K562 (cell line): ENCODE results near the gene SLC4A5. TPM values are rescaled to one million over a fixed set of nuclear protein-coding genes. Genes with fewer than 3 reads are reported as not detected.

Experiments
- EGR1 ChIP-seq: fragments of 450-650 bp; conservative IDR thresholded peaks from 2 replicates; pipeline ENCODE4 v1.6.1; 2017; ENCODE audit warnings: mild to moderate bottlenecking
- FUS ChIP-seq: fragments of 200-400 bp; formaldehyde crosslinking; optimal IDR thresholded peaks from 2 replicates; pipeline ENCODE3; 2017; ENCODE audit warnings: low read depth, low read length
- MYNN ChIP-seq, 2 experiments: sonication (generic); formaldehyde crosslinking in 1 of 2; IDR thresholded peaks; 2 replicates each; pipeline versions ENCODE4 v1.5.0 to v1.6.1; 2016 to 2020; ENCODE audit warnings: antibody characterized with exemption in 1 of 2, missing genetic modification reagents in 1 of 2
- PRDM10 ChIP-seq: fragments of 450-650 bp; IDR thresholded peaks from 2 replicates; pipeline ENCODE4 v1.6.1; 2018; ENCODE audit not compliant: partially characterized antibody
- PRPF4 ChIP-seq: fragments of 200-400 bp; formaldehyde crosslinking; IDR thresholded peaks from one replicate; pipeline ENCODE4 v1.6.1; 2017; ENCODE audit warnings: low read length, low read depth, mild to moderate bottlenecking; ENCODE audit not compliant: insufficient read depth, poor library complexity, severe bottlenecking
- RNF219 ChIP-seq: fragments of 250-450 bp; sonication (Bioruptor Pico); IDR thresholded peaks from 2 replicates; pipeline ENCODE4 v1.5.0; 2022; ENCODE audit warnings: mild to moderate bottlenecking
- polyA plus RNA-seq, 8 experiments: library from polyadenylated mRNA; depleted of rRNA in 4 of 8; stranded (reverse) in 5 of 8; unstranded in 3 of 8; fragments of >200 nt; fragmentation: Nextera tagmentation in 2 of 8; fragmentation: Illumina TruSeq in 1 of 8; extraction: Ambion mirVana in 2 of 8; extraction: Trizol in 1 of 8; gene quantifications; 2 replicates each; pipeline versions ENCODE4 v1.2.1 to v1.2.3, GENCODE V29; 2011 to 2014; ENCODE audit warnings: inconsistent platforms in 1 of 8, missing spikeins in 1 of 8
- total RNA-seq, 7 experiments: library from RNA; depleted of rRNA in 6 of 7; stranded (reverse); fragments of >200 nt in 6 of 7; fragmentation: Illumina TruSeq in 2 of 7; extraction: Trizol in 2 of 7; gene quantifications; 2 replicates each; pipeline versions ENCODE4 v1.2.1 to v1.2.3, GENCODE V29; 2011 to 2021; ENCODE audit warnings: low replicate concordance in 1 of 7

The SLC4A5 gene
- total and polyA plus RNA-seq, 9 of the 15 experiments (the other 6 are each of a cell fraction or from before 2014, with no cell fraction given) = 0.03 to 0.77 (median 0.14) TPM; not detected in 1

GRCh38 chr2:74222300-74222650 lies 120.9 kb downstream of the SLC4A5 start (continued):
- TF ChIP-seq PRDM10 = no peak
- TF ChIP-seq EGR1 = no peak
- TF ChIP-seq FUS = no peak
- TF ChIP-seq MYNN (IDR thresholded peaks at IDR 0.05) = peak; percentile 38; the same call in 1 of the 2 replicates
- TF ChIP-seq MYNN (CRISPR knock-in tag; IDR thresholded peaks at IDR 0.05) = no peak
- TF ChIP-seq PRPF4 = no peak
- TF ChIP-seq RNF219 (CRISPR knock-in tag) = no peak
